NT2/D1 (cell line): ENCODE measurements around the gene LMNB1.
"Not testable (repeated sequence)": the region's sequence is repeated elsewhere in the genome, so short reads cannot be mapped to it uniquely, and the experiment has no call there.

Experiments used
- DNase-seq: peaks from one replicate; pipeline ENCODE4 v3.0.0-alpha.2; 2011; ENCODE audit warnings: low read depth, low spot score
- H3K27me3 ChIP-seq: 2 replicates; pipeline ENCODE4 v1.6.0; 2011; ENCODE audit warnings: mild to moderate bottlenecking; ENCODE audit not compliant: insufficient read length, insufficient read depth
- H3K36me3 ChIP-seq: 2 replicates; pipeline ENCODE4 v1.6.1; 2011; ENCODE audit warnings: mild to moderate bottlenecking, low read length, mixed read lengths; ENCODE audit not compliant: insufficient read depth, insufficient read length
- H3K4me1 ChIP-seq: 2 replicates; pipeline ENCODE4 v1.5.1; 2011; ENCODE audit not compliant: insufficient read depth, insufficient read length
- H3K4me3 ChIP-seq: 2 replicates; pipeline ENCODE4 v1.5.1; 2011; ENCODE audit warnings: low read depth; ENCODE audit not compliant: insufficient read length
- H3K9ac ChIP-seq: 2 replicates; pipeline ENCODE4 v1.6.0; 2011; ENCODE audit warnings: low read depth; ENCODE audit not compliant: insufficient read length
- H3K9me3 ChIP-seq: 2 replicates; pipeline ENCODE4 v1.5.1; 2011; ENCODE audit warnings: mild to moderate bottlenecking, low read length; ENCODE audit not compliant: insufficient read depth
- SUZ12 ChIP-seq: IDR thresholded peaks from 2 replicates; pipeline ENCODE4 v1.6.1; 2011; ENCODE audit not compliant: insufficient read length, insufficient read depth; ENCODE audit errors: extremely low read depth
- YY1 ChIP-seq: IDR thresholded peaks from 2 replicates; pipeline ENCODE4 v1.6.1; 2011; ENCODE audit not compliant: insufficient read length, insufficient read depth
- ZNF274 ChIP-seq: IDR thresholded peaks from 2 replicates; pipeline ENCODE4 v1.6.1; 2011; ENCODE audit warnings: mild to moderate bottlenecking, low read depth, low read length

The LMNB1 gene

GRCh38 chr5:126763371-126763770 is 13.6 kb upstream of the LMNB1 start:
- H3K9me3 ChIP-seq, result no peaks in the 10 kb centered on the region
- TF ChIP-seq SUZ12 (no peak), ZNF274 (no peak), YY1 (no peak)
- no peak for DNase-seq
- no peak overlapping the region for H3K4me3 ChIP-seq
- H3K27me3 ChIP-seq, result no peaks in the 10 kb centered on the region
- no peaks in the 10 kb centered on the region for H3K4me1 ChIP-seq
- no peaks in the 10 kb centered on the region for H3K36me3 ChIP-seq
- H3K9ac ChIP-seq, result no peak overlapping the region

GRCh38 chr5:126769703-126770102 is 7.2 kb upstream of the LMNB1 start:
- no peak for DNase-seq
- Histone ChIP-seq H3K4me1 (no peaks in the 10 kb centered on the region), H3K9ac (no peak overlapping the region), H3K4me3 (no peak overlapping the region), H3K9me3 (no peaks in the 10 kb centered on the region), H3K36me3 (no peaks in the 10 kb centered on the region), H3K27me3 (no peaks in the 10 kb centered on the region)
- TF ChIP-seq ZNF274 (no peak), YY1 (no peak), SUZ12 (no peak)

GRCh38 chr5:126773536-126773935 is 3.4 kb upstream of the LMNB1 start:
- H3K36me3 ChIP-seq, H3K9ac ChIP-seq, H3K27me3 ChIP-seq, H3K4me1 ChIP-seq, H3K9me3 ChIP-seq, DNase-seq, H3K4me3 ChIP-seq: not testable (repeated sequence)

- H3K4me1 ChIP-seq, H3K36me3 ChIP-seq, H3K9me3 ChIP-seq: not testable (repeated sequence)
These were observed 2.3 kb upstream of the LMNB1 start for GRCh38 chr5:126774595-126774994.

GRCh38 chr5:126777257-126777974 is 480 bp downstream of the LMNB1 start:
- TF ChIP-seq YY1 (no peak), ZNF274 (no peak), SUZ12 (no peak)
- H3K4me1 ChIP-seq, result no peaks in the 10 kb centered on the region
- H3K9ac ChIP-seq, result peak overlapping the region; percentile 100
- H3K4me3 ChIP-seq, result peak overlapping the region; percentile 94
- no peak for DNase-seq
- peaks cover 14% of the 10 kb centered on the region for H3K36me3 ChIP-seq
- H3K27me3 ChIP-seq, result no peaks in the 10 kb centered on the region
- no peaks in the 10 kb centered on the region for H3K9me3 ChIP-seq

More at GRCh38 chr5:126774595-126774994, 2.3 kb upstream of the LMNB1 start:
- H3K9ac ChIP-seq, H3K27me3 ChIP-seq, H3K4me3 ChIP-seq, DNase-seq: not testable (repeated sequence)

GRCh38 chr5:126777975-126778674 is 1.2 kb downstream of the LMNB1 start:
- no peaks in the 10 kb centered on the region for H3K4me1 ChIP-seq
- H3K4me3 ChIP-seq, result peak overlapping the region; percentile 94
- peak; percentile 76 for DNase-seq
- H3K9me3 ChIP-seq, result no peaks in the 10 kb centered on the region
- no peak for TF ChIP-seq SUZ12
- no peak for TF ChIP-seq YY1
- no peak for TF ChIP-seq ZNF274
- peaks cover 14% of the 10 kb centered on the region for H3K36me3 ChIP-seq
- no peaks in the 10 kb centered on the region for H3K27me3 ChIP-seq
- H3K9ac ChIP-seq, result peak overlapping the region; percentile 100

- Histone ChIP-seq H3K9me3 (no peaks in the 10 kb centered on the region), H3K4me3 (peak overlapping the region; percentile 94), H3K9ac (peak overlapping the region; percentile 100), H3K27me3 (no peaks in the 10 kb centered on the region), H3K4me1 (no peaks in the 10 kb centered on the region), H3K36me3 (peaks cover 14% of the 10 kb centered on the region)
- DNase-seq, result no peak
- no peak for TF ChIP-seq YY1
- no peak for TF ChIP-seq ZNF274
- TF ChIP-seq SUZ12, result no peak
These were observed 1.9 kb downstream of the LMNB1 start for GRCh38 chr5:126778675-126779403.
